H1 (cell line): Measurements from ENCODE around the gene UNC13C. TPM values are rescaled to one million over a fixed set of nuclear protein-coding genes. Genes with fewer than 3 reads are reported as not detected.

Source experiments
- CTCF ChIA-PET: fragments of 300-600 bp; sonication (Branson Sonifier 250); formaldehyde crosslinking; loops from one replicate; lab custom pipeline; 2021; ENCODE audit not compliant: partially characterized antibody; lab: Charles Lee
- POLR2A ChIA-PET: fragments of 300-600 bp; sonication (Branson Sonifier 250); formaldehyde crosslinking; loops from one replicate; lab custom pipeline; 2021; ENCODE audit warnings: inconsistent platforms; ENCODE audit not compliant: partially characterized antibody; lab: Charles Lee
- DNase-seq, 2 experiments: peaks; one replicate each; pipeline versions ENCODE4 v3.0.0 to v3.0.0-alpha.2; 2010 to 2022; ENCODE audit warnings: low spot score in 2 of 2, low read depth in 1 of 2, mixed read lengths in 1 of 2
- FAIRE-seq: peaks from 2 replicates; lab custom pipeline; 2011; peaks lifted over from hg19 to GRCh38; lab: Jason Lieb, UNC
- H2AFZ ChIP-seq: 2 replicates; pipeline ENCODE4 v1.8.1; 2012; ENCODE audit warnings: low read length, inconsistent platforms
- H2AK5ac ChIP-seq: 2 replicates; pipeline ENCODE4 v1.6.1; 2013; ENCODE audit warnings: low read depth, low read length
- H2BK120ac ChIP-seq: replicated peaks from 2 replicates; pipeline ENCODE3; 2013; ENCODE audit warnings: low read depth, low read length, inconsistent platforms
- H2BK12ac ChIP-seq: 2 replicates; pipeline ENCODE4 v1.6.1; 2013; ENCODE audit warnings: low read depth, low read length
- H2BK15ac ChIP-seq: 2 replicates; pipeline ENCODE4 v1.6.1; 2013; ENCODE audit warnings: low read length
- H2BK20ac ChIP-seq: 2 replicates; pipeline ENCODE4 v1.6.1; 2013; ENCODE audit warnings: low read length
- H2BK5ac ChIP-seq: 2 replicates; pipeline ENCODE4 v1.6.1; 2013; ENCODE audit warnings: low read depth, low read length
- H3K14ac ChIP-seq: 2 replicates; pipeline ENCODE4 v1.6.1; 2013; ENCODE audit warnings: inconsistent platforms; ENCODE audit not compliant: insufficient read length
- H3K18ac ChIP-seq: 2 replicates; pipeline ENCODE4 v1.6.1; 2013; ENCODE audit warnings: low read length; ENCODE audit errors: extremely low read depth
- H3K23ac ChIP-seq: 2 replicates; pipeline ENCODE4 v1.6.1; 2013; ENCODE audit warnings: inconsistent platforms; ENCODE audit not compliant: insufficient read length
- H3K23me2 ChIP-seq: 2 replicates; pipeline ENCODE4 v1.6.1; 2013; ENCODE audit warnings: low read depth, low read length
- H3K27ac ChIP-seq: 2 replicates; pipeline ENCODE4 v1.6.1; 2011; ENCODE audit warnings: low read depth, low read length, inconsistent platforms
- H3K27me3 ChIP-seq, 4 experiments: replicated peaks in 1 of 4; 1 replicate in 1 of 4; 2 replicates in 3 of 4; pipeline versions ENCODE4 v1.6.1 to v1.8.1; 2011 to 2013; ENCODE audit warnings: low read length in 3 of 4, mild to moderate bottlenecking in 3 of 4, inconsistent platforms in 2 of 4, mixed read lengths in 2 of 4, moderate library complexity in 1 of 4; ENCODE audit not compliant: control insufficient read depth in 3 of 4, insufficient read depth in 3 of 4; ENCODE audit errors: extremely low read depth in 1 of 4
- H3K36me3 ChIP-seq, 4 experiments: 2 replicates each; pipeline versions ENCODE4 v1.6.1 to v1.8.1; 2011 to 2013; ENCODE audit warnings: mild to moderate bottlenecking in 4 of 4, low read length in 3 of 4, moderate library complexity in 2 of 4, control low read depth in 1 of 4, inconsistent platforms in 1 of 4; ENCODE audit not compliant: insufficient read depth in 4 of 4, control insufficient read depth in 2 of 4
- H3K4ac ChIP-seq: replicated peaks from 2 replicates; pipeline ENCODE3; 2013; ENCODE audit warnings: low read length, low read depth, mixed read lengths, inconsistent platforms; ENCODE audit not compliant: insufficient read length
- H3K4me1 ChIP-seq, 4 experiments: replicated peaks in 1 of 4; 1 replicate in 1 of 4; 2 replicates in 3 of 4; pipeline versions ENCODE4 v1.6.1 to v1.8.1; 2011 to 2013; ENCODE audit warnings: low read length in 3 of 4, inconsistent platforms in 2 of 4, mixed read lengths in 1 of 4; ENCODE audit not compliant: insufficient read depth in 4 of 4, control insufficient read depth in 3 of 4
- H3K4me2 ChIP-seq, 2 experiments: 2 replicates each; pipeline versions ENCODE4 v1.6.1 to v1.8.1; 2011 to 2013; ENCODE audit warnings: low read depth in 2 of 2, low read length in 2 of 2, control low read depth in 1 of 2, inconsistent platforms in 1 of 2, mild to moderate bottlenecking in 1 of 2; ENCODE audit not compliant: insufficient read depth in 1 of 2
- H3K4me3 ChIP-seq, 4 experiments: fragments of 200-600, 300-600 bp in 1 of 4; sonication (generic), shearing (Covaris generic), sonication (Bioruptor Twin) in 1 of 4; 2 replicates each; pipeline versions ENCODE4 v1.5.1 to v1.8.1; 2011 to 2016; ENCODE audit warnings: low read length in 4 of 4, low read depth in 3 of 4, control low read depth in 2 of 4, inconsistent platforms in 2 of 4, mild to moderate bottlenecking in 2 of 4, mixed read lengths in 1 of 4, moderate library complexity in 1 of 4; ENCODE audit not compliant: insufficient read depth in 2 of 4; ENCODE audit errors: extremely low read depth in 1 of 4
- H3K56ac ChIP-seq: replicated peaks from 2 replicates; pipeline ENCODE3; 2013; ENCODE audit warnings: low read depth, mild to moderate bottlenecking, mixed read lengths, low read length, inconsistent platforms; ENCODE audit not compliant: insufficient read length
- H3K79me1 ChIP-seq: 2 replicates; pipeline ENCODE4 v1.6.1; 2013; ENCODE audit warnings: low read depth, low read length, control low read depth
- H3K79me2 ChIP-seq, 2 experiments: 2 replicates each; pipeline versions ENCODE4 v1.6.1 to v1.8.1; 2012 to 2013; ENCODE audit warnings: low read length in 2 of 2, mild to moderate bottlenecking in 2 of 2, inconsistent platforms in 1 of 2; ENCODE audit not compliant: insufficient read depth in 2 of 2, control insufficient read depth in 1 of 2
- H3K9ac ChIP-seq, 4 experiments: replicated peaks in 1 of 4; 1 replicate in 1 of 4; 2 replicates in 3 of 4; pipeline versions ENCODE4 v1.6.1 to v1.8.1; 2011 to 2013; ENCODE audit warnings: low read depth in 3 of 4, low read length in 3 of 4, control low read depth in 2 of 4, mild to moderate bottlenecking in 2 of 4, moderate library complexity in 2 of 4, inconsistent platforms in 1 of 4; ENCODE audit errors: extremely low read depth in 1 of 4
- H3K9me3 ChIP-seq, 2 experiments: 2 replicates each; pipeline versions ENCODE4 v1.6.1 to v1.8.1; 2012 to 2013; ENCODE audit warnings: mild to moderate bottlenecking in 2 of 2, moderate library complexity in 2 of 2, control low read depth in 1 of 2, inconsistent platforms in 1 of 2, low read depth in 1 of 2, low read length in 1 of 2, mixed read lengths in 1 of 2; ENCODE audit not compliant: insufficient read depth in 2 of 2
- H4K20me1 ChIP-seq, 2 experiments: replicated peaks in 1 of 2; 2 replicates each; pipeline versions ENCODE3 to v1.8.1; 2011 to 2013; ENCODE audit warnings: inconsistent platforms in 2 of 2, low read length in 2 of 2, mild to moderate bottlenecking in 1 of 2; ENCODE audit not compliant: insufficient read depth in 2 of 2, control insufficient read depth in 1 of 2
- H4K5ac ChIP-seq: 2 replicates; pipeline ENCODE4 v1.6.1; 2013; ENCODE audit warnings: low read length, low read depth, mixed read lengths, inconsistent platforms; ENCODE audit not compliant: insufficient read length
- H4K8ac ChIP-seq: 2 replicates; pipeline ENCODE4 v1.8.0; 2013; ENCODE audit warnings: mild to moderate bottlenecking, moderate library complexity, low read length, inconsistent platforms; ENCODE audit not compliant: insufficient read depth; ENCODE audit errors: extremely low read depth
- H4K91ac ChIP-seq: replicated peaks from 2 replicates; pipeline ENCODE3; 2013; ENCODE audit warnings: low read length, mixed read lengths, inconsistent platforms; ENCODE audit not compliant: insufficient read length
- CBX8 ChIP-seq: fragments of 300-800, 300-1000 bp; sonication (generic); IDR thresholded peaks from 2 replicates; pipeline ENCODE4 v1.7.1; 2016; ENCODE audit warnings: low read depth, low read length, borderline replicate concordance
- HDAC6 ChIP-seq: IDR thresholded peaks from one replicate; pipeline ENCODE4 v1.7.1; 2012; ENCODE audit warnings: low read depth, mild to moderate bottlenecking, inconsistent platforms, low read length, moderate library complexity
- RXRA ChIP-seq: IDR thresholded peaks from 2 replicates; pipeline ENCODE4 v1.6.1; 2011; ENCODE audit warnings: low read depth, mild to moderate bottlenecking, low read length, moderate library complexity; ENCODE audit not compliant: insufficient read depth
- SIN3A ChIP-seq, 2 experiments: IDR thresholded peaks in 1 of 2; conservative IDR thresholded peaks in 1 of 2; 2 replicates each; pipeline ENCODE4 v1.6.1; 2011 to 2012; ENCODE audit warnings: low read length in 2 of 2, improper control_type of control experiment in 1 of 2, low read depth in 1 of 2, mild to moderate bottlenecking in 1 of 2
- SIRT6 ChIP-seq: IDR thresholded peaks from one replicate; pipeline ENCODE4 v1.7.1; 2012; ENCODE audit warnings: low read length, inconsistent platforms
- SIX5 ChIP-seq: IDR thresholded peaks from 2 replicates; pipeline ENCODE4 v1.6.1; 2011; ENCODE audit warnings: mild to moderate bottlenecking, low read depth, low read length
- SUZ12 ChIP-seq: fragments of 200-600 bp; sonication (generic); IDR thresholded peaks from 2 replicates; pipeline ENCODE4 v1.6.1; 2012; ENCODE audit warnings: mild to moderate bottlenecking, inconsistent platforms, low read length, moderate library complexity, mixed read lengths
- ZNF274 ChIP-seq: IDR thresholded peaks from 2 replicates; pipeline ENCODE4 v1.7.0; 2012; ENCODE audit warnings: low read length, borderline replicate concordance; ENCODE audit errors: extremely low read depth
- WGBS, 2 experiments: shearing (Covaris generic) in 1 of 2; methylation state at CpG; one replicate each; pipeline versions ENCODE4 v1.1.6 to v1.1.7; 2013 to 2015; ENCODE audit warnings: low lambda C conversion rate in 2 of 2, mixed read lengths in 2 of 2, inconsistent platforms in 1 of 2, low coverage in 1 of 2, missing lambda C conversion rate in 1 of 2; ENCODE audit not compliant: insufficient replicate concordance in 2 of 2, insufficient coverage in 1 of 2, insufficient read length in 1 of 2; ENCODE audit errors: extremely low coverage in 1 of 2, missing lambda C conversion rate in 1 of 2; 5-methylcytosine and 5-hydroxymethylcytosine counted together
- polyA plus RNA-seq, 7 experiments: library from polyadenylated mRNA; depleted of rRNA in 3 of 7; stranded (reverse) in 5 of 7; unstranded in 2 of 7; fragments of >200 nt in 5 of 7; fragments of 200-250 nt in 2 of 7; gene quantifications; 1 replicate in 5 of 7; 2 replicates in 1 of 7; 4 replicates in 1 of 7; pipeline versions ENCODE4 v1.2.1 to v1.2.3, GENCODE V29; 2011 to 2013; ENCODE audit warnings: missing spikeins in 2 of 7, mixed read lengths in 2 of 7
- total RNA-seq: library from RNA; stranded (reverse); fragmentation: NEBNext Ultra II Directional; extraction: Animal tissue kit (Norgen Biotek cat#: 25700); gene quantifications from 2 replicates; pipeline ENCODE4 v1.2.1, GENCODE V29; 2021
- TF ChIP-seq, protein P1 (sequence below): IDR thresholded peaks from 2 replicates; pipeline ENCODE4 v1.6.1; 2011; ENCODE audit warnings: low read length, improper control_type of control experiment

The UNC13C gene
- total and polyA plus RNA-seq, 2 of the 8 experiments (the other 6 are each of a cell fraction or from before 2014, with no cell fraction given): 0.02 to 0.13 TPM

- no peaks in the 10 kb centered on the region for H3K23me2 ChIP-seq
- no peak overlapping the region for H4K5ac ChIP-seq
- WGBS, 2 experiments: 97% methylated on average over 2 of the region's 2 CpGs; no CpG with 5 or more reads in 1 of the 2 experiments
- no peak overlapping the region for H2BK12ac ChIP-seq
- no peak overlapping the region for H4K8ac ChIP-seq
- peak overlapping the region; percentile 51; the same call in 1 of the 2 replicates for H2AFZ ChIP-seq
- H3K4me2 ChIP-seq: no peak overlapping the region
- H3K18ac ChIP-seq: no peak overlapping the region
- no peaks in the 10 kb centered on the region for H3K36me3 ChIP-seq
- no peak for FAIRE-seq
- H4K20me1 ChIP-seq: no peaks in the 10 kb centered on the region
- no peak overlapping the region for H2BK120ac ChIP-seq
- no peak overlapping the region for H2BK20ac ChIP-seq
- H3K79me2 ChIP-seq: no peaks in the 10 kb centered on the region
- H4K91ac ChIP-seq: no peak overlapping the region
- no peaks in the 10 kb centered on the region for H3K27me3 ChIP-seq
- no peak overlapping the region for H2BK15ac ChIP-seq
- no peak overlapping the region for H3K14ac ChIP-seq
- TF ChIP-seq CBX8 (no peak), RXRA (no peak), SIRT6 (no peak), SIX5 (no peak), HDAC6 (no peak), SIN3A (conservative IDR thresholded peaks at IDR 0.05 in 1 of 2, IDR thresholded peaks at IDR 0.05 in 1 of 2; ENCODE audit: low read depth in 1 of 2, low read length in 2 of 2) (no peak), ZNF274 (no peak), SUZ12 (no peak)
- TF ChIP-seq, protein P1, sequence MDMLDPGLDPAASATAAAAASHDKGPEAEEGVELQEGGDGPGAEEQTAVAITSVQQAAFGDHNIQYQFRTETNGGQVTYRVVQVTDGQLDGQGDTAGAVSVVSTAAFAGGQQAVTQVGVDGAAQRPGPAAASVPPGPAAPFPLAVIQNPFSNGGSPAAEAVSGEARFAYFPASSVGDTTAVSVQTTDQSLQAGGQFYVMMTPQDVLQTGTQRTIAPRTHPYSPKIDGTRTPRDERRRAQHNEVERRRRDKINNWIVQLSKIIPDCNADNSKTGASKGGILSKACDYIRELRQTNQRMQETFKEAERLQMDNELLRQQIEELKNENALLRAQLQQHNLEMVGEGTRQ: no peak
- no peak overlapping the region for H3K4ac ChIP-seq
- no peak overlapping the region for H2BK5ac ChIP-seq
- DNase-seq: no peak
- H3K79me1 ChIP-seq: no peaks in the 10 kb centered on the region
- no peak overlapping the region for H3K9ac ChIP-seq
- ChIA-PET POLR2A (no interaction called here), CTCF (no interaction called here)
- peaks cover 3 to 39% of the 10 kb centered on the region in 2 experiments; a peak in 2 of 4 replicates for H3K9me3 ChIP-seq
- no peaks in the 10 kb centered on the region for H3K4me1 ChIP-seq
- H3K27ac ChIP-seq: no peak overlapping the region
- H3K56ac ChIP-seq: no peak overlapping the region
- H2AK5ac ChIP-seq: no peak overlapping the region
- H3K23ac ChIP-seq: no peak overlapping the region
- H3K4me3 ChIP-seq: no peak overlapping the region
Measured at GRCh38 chr15:54208786-54209185, 230.5 kb downstream of the UNC13C start.
